HepG2 (cell line): ENCODE measurements around the gene CFAP43. TPM values are rescaled to one million over a fixed set of nuclear protein-coding genes. Genes with fewer than 3 reads are reported as not detected.

Experiments
- ATM ChIP-seq: fragments of 450-650 bp; IDR thresholded peaks from 2 replicates; pipeline ENCODE4 v1.7.1; 2017; ENCODE audit warnings: mild to moderate bottlenecking, borderline replicate concordance
- CBX2 ChIP-seq, 2 experiments: fragments of 200-600 bp in 1 of 2; sonication (generic); formaldehyde crosslinking in 1 of 2; IDR thresholded peaks; 2 replicates each; pipeline versions ENCODE4 v1.7.0 to v1.8.1; 2018 to 2022; ENCODE audit warnings: low read depth in 2 of 2, low read length in 1 of 2, mild to moderate bottlenecking in 1 of 2, missing genetic modification reagents in 1 of 2
- CERS6 ChIP-seq: sonication (generic); formaldehyde crosslinking; IDR thresholded peaks from 2 replicates; pipeline ENCODE4 v1.5.0; 2020; ENCODE audit warnings: missing genetic modification reagents
- GABPB1 ChIP-seq: IDR thresholded peaks from 2 replicates; pipeline ENCODE4 v1.6.1; 2016; ENCODE audit warnings: mild to moderate bottlenecking, missing genetic modification reagents, moderate library complexity, missing compliant biosample characterization
- HDAC1 ChIP-seq: sonication (generic); formaldehyde crosslinking; IDR thresholded peaks from 2 replicates; pipeline ENCODE4 v1.5.1; 2020; ENCODE audit warnings: mild to moderate bottlenecking, missing genetic modification reagents
- KDM5A ChIP-seq: fragments of 200-600 bp; sonication (generic); IDR thresholded peaks from 2 replicates; pipeline ENCODE4 v1.7.0; 2018; ENCODE audit warnings: antibody characterized with exemption, mild to moderate bottlenecking, low read length, borderline replicate concordance
- RXRA ChIP-seq: sonication (generic); formaldehyde crosslinking; IDR thresholded peaks from 2 replicates; pipeline ENCODE4 v1.5.1; 2020; ENCODE audit warnings: missing genetic modification reagents
- SMC3 ChIP-seq: IDR thresholded peaks from 2 replicates; pipeline ENCODE4 v1.6.1; 2011; ENCODE audit warnings: low read length, improper control_type of control experiment
- YEATS4 ChIP-seq: sonication (generic); formaldehyde crosslinking; IDR thresholded peaks from 2 replicates; pipeline ENCODE4 v1.4.0; 2020; ENCODE audit warnings: missing genetic modification reagents, borderline replicate concordance
- ZFP90 ChIP-seq: sonication (generic); formaldehyde crosslinking; IDR thresholded peaks from 2 replicates; pipeline ENCODE4 v1.8.0; 2022; ENCODE audit warnings: missing genetic modification reagents, mild to moderate bottlenecking, inconsistent platforms, borderline replicate concordance
- ZMYM4 ChIP-seq: sonication (generic); formaldehyde crosslinking; IDR thresholded peaks from 2 replicates; pipeline ENCODE4 v1.8.1; 2023; ENCODE audit warnings: mild to moderate bottlenecking, missing genetic modification reagents
- ZNF570 ChIP-seq: sonication (generic); formaldehyde crosslinking; IDR thresholded peaks from 2 replicates; pipeline ENCODE4 v1.4.0; 2020; ENCODE audit warnings: mild to moderate bottlenecking, missing genetic modification reagents, borderline replicate concordance
- ZNF576 ChIP-seq: sonication (generic); formaldehyde crosslinking; IDR thresholded peaks from 2 replicates; pipeline ENCODE4 v1.4.0; 2020; ENCODE audit warnings: mild to moderate bottlenecking, missing genetic modification reagents
- ZNF75D ChIP-seq: sonication (generic); formaldehyde crosslinking; IDR thresholded peaks from 2 replicates; pipeline ENCODE4 v1.8.1; 2023; ENCODE audit warnings: missing genetic modification reagents, mild to moderate bottlenecking, borderline replicate concordance
- polyA plus RNA-seq, 8 experiments: library from polyadenylated mRNA; depleted of rRNA in 3 of 8; stranded (reverse) in 7 of 8; unstranded in 1 of 8; fragments of >200 nt; fragmentation: Illumina TruSeq in 4 of 8; extraction: Trizol in 4 of 8; gene quantifications; 2 replicates each; pipeline versions ENCODE4 v1.2.1 to v1.2.3, GENCODE V29; 2011 to 2016; ENCODE audit warnings: low read depth in 4 of 8, missing spikeins in 1 of 8, mixed read lengths in 1 of 8; ENCODE audit not compliant: insufficient read depth in 1 of 8
- total RNA-seq, 5 experiments: library from RNA; depleted of rRNA; stranded (reverse); fragments of >200 nt; fragmentation: Illumina TruSeq; extraction: Trizol; gene quantifications; 2 replicates each; pipeline ENCODE4 v1.2.3, GENCODE V29; 2016; ENCODE audit warnings: low read depth in 1 of 5
- TF ChIP-seq, protein P1 (sequence below): IDR thresholded peaks from 2 replicates; pipeline ENCODE4 v1.4.0; 2020; ENCODE audit warnings: mild to moderate bottlenecking, missing genetic modification reagents
- TF ChIP-seq, protein P2 (sequence below), 2 experiments: sonication (generic) in 1 of 2; formaldehyde crosslinking in 1 of 2; IDR thresholded peaks; 2 replicates each; pipeline versions ENCODE4 v1.4.0 to v1.6.1; 2016 to 2020; ENCODE audit warnings: borderline replicate concordance in 1 of 2, low read depth in 1 of 2, mild to moderate bottlenecking in 1 of 2, missing genetic modification reagents in 1 of 2

Gene CFAP43
- total and polyA plus RNA-seq, 2 of the 13 experiments (the other 11 are each of a cell fraction or from before 2014, with no cell fraction given) = 0.24 to 0.38 TPM

GRCh38 chr10:104231784-104232612 is at the start of gene CFAP43 (continued):
- TF ChIP-seq, protein P1, sequence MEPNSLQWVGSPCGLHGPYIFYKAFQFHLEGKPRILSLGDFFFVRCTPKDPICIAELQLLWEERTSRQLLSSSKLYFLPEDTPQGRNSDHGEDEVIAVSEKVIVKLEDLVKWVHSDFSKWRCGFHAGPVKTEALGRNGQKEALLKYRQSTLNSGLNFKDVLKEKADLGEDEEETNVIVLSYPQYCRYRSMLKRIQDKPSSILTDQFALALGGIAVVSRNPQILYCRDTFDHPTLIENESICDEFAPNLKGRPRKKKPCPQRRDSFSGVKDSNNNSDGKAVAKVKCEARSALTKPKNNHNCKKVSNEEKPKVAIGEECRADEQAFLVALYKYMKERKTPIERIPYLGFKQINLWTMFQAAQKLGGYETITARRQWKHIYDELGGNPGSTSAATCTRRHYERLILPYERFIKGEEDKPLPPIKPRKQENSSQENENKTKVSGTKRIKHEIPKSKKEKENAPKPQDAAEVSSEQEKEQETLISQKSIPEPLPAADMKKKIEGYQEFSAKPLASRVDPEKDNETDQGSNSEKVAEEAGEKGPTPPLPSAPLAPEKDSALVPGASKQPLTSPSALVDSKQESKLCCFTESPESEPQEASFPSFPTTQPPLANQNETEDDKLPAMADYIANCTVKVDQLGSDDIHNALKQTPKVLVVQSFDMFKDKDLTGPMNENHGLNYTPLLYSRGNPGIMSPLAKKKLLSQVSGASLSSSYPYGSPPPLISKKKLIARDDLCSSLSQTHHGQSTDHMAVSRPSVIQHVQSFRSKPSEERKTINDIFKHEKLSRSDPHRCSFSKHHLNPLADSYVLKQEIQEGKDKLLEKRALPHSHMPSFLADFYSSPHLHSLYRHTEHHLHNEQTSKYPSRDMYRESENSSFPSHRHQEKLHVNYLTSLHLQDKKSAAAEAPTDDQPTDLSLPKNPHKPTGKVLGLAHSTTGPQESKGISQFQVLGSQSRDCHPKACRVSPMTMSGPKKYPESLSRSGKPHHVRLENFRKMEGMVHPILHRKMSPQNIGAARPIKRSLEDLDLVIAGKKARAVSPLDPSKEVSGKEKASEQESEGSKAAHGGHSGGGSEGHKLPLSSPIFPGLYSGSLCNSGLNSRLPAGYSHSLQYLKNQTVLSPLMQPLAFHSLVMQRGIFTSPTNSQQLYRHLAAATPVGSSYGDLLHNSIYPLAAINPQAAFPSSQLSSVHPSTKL (CRISPR knock-in tag) = peak; percentile 40
- TF ChIP-seq ZMYM4 (CRISPR knock-in tag) (peak; percentile 91), HDAC1 (CRISPR knock-in tag) (peak; percentile 95), ZNF75D (CRISPR knock-in tag) (no peak), ZNF576 (no peak), RXRA (CRISPR knock-in tag) (peak; percentile 71), ATM (no peak), ZFP90 (CRISPR knock-in tag) (peak; percentile 73; the same call in 1 of the 2 replicates), CERS6 (CRISPR knock-in tag) (no peak), CBX2 (IDR thresholded peaks at IDR 0.05; ENCODE audit: low read depth, low read length) (no peak), CBX2 (CRISPR knock-in tag; IDR thresholded peaks at IDR 0.05; ENCODE audit: low read depth) (no peak), ZNF570 (CRISPR knock-in tag) (no peak), YEATS4 (CRISPR knock-in tag) (peak; percentile 80), SMC3 (no peak), KDM5A (peak; percentile 49; the same call in 1 of the 2 replicates), GABPB1 (peak; percentile 83; the same call in 1 of the 2 replicates)
- TF ChIP-seq, protein P2, sequence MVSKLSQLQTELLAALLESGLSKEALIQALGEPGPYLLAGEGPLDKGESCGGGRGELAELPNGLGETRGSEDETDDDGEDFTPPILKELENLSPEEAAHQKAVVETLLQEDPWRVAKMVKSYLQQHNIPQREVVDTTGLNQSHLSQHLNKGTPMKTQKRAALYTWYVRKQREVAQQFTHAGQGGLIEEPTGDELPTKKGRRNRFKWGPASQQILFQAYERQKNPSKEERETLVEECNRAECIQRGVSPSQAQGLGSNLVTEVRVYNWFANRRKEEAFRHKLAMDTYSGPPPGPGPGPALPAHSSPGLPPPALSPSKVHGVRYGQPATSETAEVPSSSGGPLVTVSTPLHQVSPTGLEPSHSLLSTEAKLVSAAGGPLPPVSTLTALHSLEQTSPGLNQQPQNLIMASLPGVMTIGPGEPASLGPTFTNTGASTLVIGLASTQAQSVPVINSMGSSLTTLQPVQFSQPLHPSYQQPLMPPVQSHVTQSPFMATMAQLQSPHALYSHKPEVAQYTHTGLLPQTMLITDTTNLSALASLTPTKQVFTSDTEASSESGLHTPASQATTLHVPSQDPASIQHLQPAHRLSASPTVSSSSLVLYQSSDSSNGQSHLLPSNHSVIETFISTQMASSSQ (IDR thresholded peaks at IDR 0.05; ENCODE audit: low read depth) = no peak
- TF ChIP-seq, protein P2 (CRISPR knock-in tag; IDR thresholded peaks at IDR 0.05; ENCODE audit: borderline replicate concordance) = peak; percentile 72; the same call in 1 of the 2 replicates
